ENCODE measurements around the gene SUGT1. TPM values are rescaled to one million over a fixed set of nuclear protein-coding genes. Genes with fewer than 3 reads are reported as not detected.

SUGT1 gene
- total and polyA plus RNA-seq, 2 experiments from 2014 or later = 61.3 to 172 TPM

DNA sequence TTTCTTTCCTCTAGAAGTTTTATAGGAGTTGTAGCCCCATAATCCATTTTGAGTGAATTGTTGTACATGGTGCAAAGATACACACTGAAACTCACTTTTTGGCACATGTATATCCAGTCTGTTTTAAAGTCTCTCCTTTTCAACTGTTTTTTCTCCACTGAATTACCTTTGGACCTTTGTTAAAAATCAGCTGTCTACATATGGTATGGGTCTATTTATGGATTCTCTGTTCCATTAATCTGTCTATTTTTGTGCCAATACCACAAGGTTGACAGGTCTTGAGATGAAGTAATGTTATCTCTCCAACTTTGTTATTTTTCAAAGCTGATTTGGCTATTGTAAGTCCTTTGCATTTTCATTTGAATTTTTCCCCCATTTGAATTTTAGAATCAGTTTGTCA, 5.7 kb upstream of the SUGT1 start (continued):
- TF ChIP-seq POLR2AphosphoS5 (IDR thresholded peaks at IDR 0.05; ENCODE audit: low read depth) = no peak
- no peak for TF ChIP-seq NANOG (IDR thresholded peaks at IDR 0.05; ENCODE audit: borderline replicate concordance)
- no peak for TF ChIP-seq JUNB (IDR thresholded peaks at IDR 0.05; ENCODE audit: unreplicated experiment)
- TF ChIP-seq CREB1 (CRISPR knock-in tag; IDR thresholded peaks at IDR 0.05; ENCODE audit: low read depth) = no peak
- TF ChIP-seq EZH2 (IDR thresholded peaks at IDR 0.05; ENCODE audit: low read depth, unreplicated experiment) = no peak
- TF ChIP-seq ZNF114 (CRISPR knock-in tag; IDR thresholded peaks at IDR 0.05) = no peak

DNA sequence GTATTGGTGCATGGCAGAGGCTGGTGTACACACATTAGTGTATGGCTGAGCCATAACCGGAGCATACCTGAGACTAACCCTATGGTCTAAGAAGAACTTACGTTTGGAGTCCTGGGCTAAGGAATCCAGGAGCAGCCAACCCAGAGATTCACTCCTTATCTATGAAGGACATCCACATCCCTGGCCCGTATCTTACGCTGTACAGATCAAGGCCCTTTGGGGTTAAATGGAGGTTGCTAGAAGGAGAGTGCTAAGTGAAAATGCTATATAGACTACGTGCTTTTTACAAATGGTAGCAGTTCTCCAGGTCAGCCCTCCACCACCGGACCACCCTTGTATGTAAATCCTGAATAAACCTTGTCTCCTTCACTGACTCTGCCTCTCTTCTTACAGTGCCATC, 1.9 kb upstream of the SUGT1 start:
- TF ChIP-seq JUNB (IDR thresholded peaks at IDR 0.05; ENCODE audit: unreplicated experiment) (no peak), EZH2phosphoT487 (IDR thresholded peaks at IDR 0.05; ENCODE audit: unreplicated experiment) (no peak), EZH2 (IDR thresholded peaks at IDR 0.05; ENCODE audit: low read depth, unreplicated experiment) (no peak), NANOG (IDR thresholded peaks at IDR 0.05; ENCODE audit: borderline replicate concordance) (no peak), ZNF114 (CRISPR knock-in tag; IDR thresholded peaks at IDR 0.05) (no peak), ZNF331 (CRISPR knock-in tag; IDR thresholded peaks at IDR 0.05; ENCODE audit: low read depth) (no peak), CREB1 (CRISPR knock-in tag; IDR thresholded peaks at IDR 0.05; ENCODE audit: low read depth) (no peak)
- Mint-ChIP-seq H3K4me1 (peaks cover 3% of the 10 kb centered on the region; the same call in 1 of the 3 replicates), H3K27me3 (ENCODE audit: insufficient read depth, low read depth, poor library complexity) (no peaks in the 10 kb centered on the region), H3K27ac (no peak overlapping the region), H3K36me3 (ENCODE audit: low read depth) (peaks cover 22% of the 10 kb centered on the region), H3K9me3 (no peaks in the 10 kb centered on the region), H3K4me3 (no peak overlapping the region)
- Histone ChIP-seq H3F3A (replicated peaks; ENCODE audit: low read depth) (no peaks in the 10 kb centered on the region), H3K36me3 (ENCODE audit: insufficient read depth) (no peaks in the 10 kb centered on the region), H3K4me1 (ENCODE audit: insufficient read depth) (peaks cover 15% of the 10 kb centered on the region), H2AFZ (no peak overlapping the region), H4K20me1 (replicated peaks; ENCODE audit: insufficient read depth) (no peaks in the 10 kb centered on the region), H3K79me2 (replicated peaks; ENCODE audit: insufficient read depth) (peaks cover 48% of the 10 kb centered on the region), H3K27ac (ENCODE audit: low read depth) (no peak overlapping the region), H3K4me2 (peak overlapping the region; percentile 84), H3K27me3 (ENCODE audit: insufficient read depth) (no peaks in the 10 kb centered on the region), H3K9me2 (ENCODE audit: insufficient read depth) (no peaks in the 10 kb centered on the region), H3K4me3 (peak overlapping the region; percentile 94)
- no peak for ATAC-seq
- DNase-seq (ENCODE audit: low spot score) = no peak

DNA sequence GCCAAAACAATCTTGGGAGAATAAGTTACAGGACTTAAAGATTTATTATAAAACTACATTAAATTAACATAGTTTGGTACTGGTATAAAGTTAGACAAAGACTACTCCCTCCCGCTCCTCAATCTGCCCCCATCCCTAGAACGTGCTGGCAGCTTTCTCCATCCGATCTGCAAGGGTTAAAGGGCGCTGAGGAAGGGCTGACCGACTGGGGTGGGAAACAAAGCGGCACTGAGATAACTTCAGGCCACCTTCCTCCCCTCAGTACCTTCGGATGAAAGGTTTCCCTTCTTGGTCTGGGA, 790 bp upstream of the SUGT1 start:
- peak overlapping the region; percentile 96 for H3K27ac ChIP-seq (ENCODE audit: low read depth)
- no peaks in the 10 kb centered on the region for H4K20me1 ChIP-seq (replicated peaks; ENCODE audit: insufficient read depth)
- H3K4me1 ChIP-seq (ENCODE audit: insufficient read depth) = peaks cover 15% of the 10 kb centered on the region
- H3K79me2 ChIP-seq (replicated peaks; ENCODE audit: insufficient read depth) = peaks cover 59% of the 10 kb centered on the region
- Mint-ChIP-seq H3K9me3 (no peaks in the 10 kb centered on the region), H3K36me3 (ENCODE audit: low read depth) (peaks cover 22% of the 10 kb centered on the region), H3K27ac (no peak overlapping the region), H3K4me3 (no peak overlapping the region), H3K27me3 (ENCODE audit: insufficient read depth, low read depth, poor library complexity) (no peaks in the 10 kb centered on the region), H3K4me1 (peaks cover 3% of the 10 kb centered on the region; the same call in 1 of the 3 replicates)
- ATAC-seq (peak; percentile 48), DNase-seq (ENCODE audit: low spot score) (no peak)
- H2AFZ ChIP-seq = no peak overlapping the region
- peak overlapping the region; percentile 84 for H3K4me2 ChIP-seq
- H3K4me3 ChIP-seq = peak overlapping the region; percentile 94
- no peaks in the 10 kb centered on the region for H3K9me2 ChIP-seq (ENCODE audit: insufficient read depth)
- no peaks in the 10 kb centered on the region for H3K36me3 ChIP-seq (ENCODE audit: insufficient read depth)
- H3F3A ChIP-seq (replicated peaks; ENCODE audit: low read depth) = no peaks in the 10 kb centered on the region
- H3K27me3 ChIP-seq (ENCODE audit: insufficient read depth) = no peaks in the 10 kb centered on the region
- TF ChIP-seq, protein P1, sequence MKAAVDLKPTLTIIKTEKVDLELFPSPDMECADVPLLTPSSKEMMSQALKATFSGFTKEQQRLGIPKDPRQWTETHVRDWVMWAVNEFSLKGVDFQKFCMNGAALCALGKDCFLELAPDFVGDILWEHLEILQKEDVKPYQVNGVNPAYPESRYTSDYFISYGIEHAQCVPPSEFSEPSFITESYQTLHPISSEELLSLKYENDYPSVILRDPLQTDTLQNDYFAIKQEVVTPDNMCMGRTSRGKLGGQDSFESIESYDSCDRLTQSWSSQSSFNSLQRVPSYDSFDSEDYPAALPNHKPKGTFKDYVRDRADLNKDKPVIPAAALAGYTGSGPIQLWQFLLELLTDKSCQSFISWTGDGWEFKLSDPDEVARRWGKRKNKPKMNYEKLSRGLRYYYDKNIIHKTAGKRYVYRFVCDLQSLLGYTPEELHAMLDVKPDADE (IDR thresholded peaks at IDR 0.05) = no peak
- TF ChIP-seq ZNF114 (CRISPR knock-in tag; IDR thresholded peaks at IDR 0.05) (no peak), POLR2AphosphoS5 (IDR thresholded peaks at IDR 0.05; ENCODE audit: low read depth) (no peak), ZNF331 (CRISPR knock-in tag; IDR thresholded peaks at IDR 0.05; ENCODE audit: low read depth) (no peak), EZH2 (IDR thresholded peaks at IDR 0.05; ENCODE audit: low read depth, unreplicated experiment) (no peak)
- TF ChIP-seq, protein P2, sequence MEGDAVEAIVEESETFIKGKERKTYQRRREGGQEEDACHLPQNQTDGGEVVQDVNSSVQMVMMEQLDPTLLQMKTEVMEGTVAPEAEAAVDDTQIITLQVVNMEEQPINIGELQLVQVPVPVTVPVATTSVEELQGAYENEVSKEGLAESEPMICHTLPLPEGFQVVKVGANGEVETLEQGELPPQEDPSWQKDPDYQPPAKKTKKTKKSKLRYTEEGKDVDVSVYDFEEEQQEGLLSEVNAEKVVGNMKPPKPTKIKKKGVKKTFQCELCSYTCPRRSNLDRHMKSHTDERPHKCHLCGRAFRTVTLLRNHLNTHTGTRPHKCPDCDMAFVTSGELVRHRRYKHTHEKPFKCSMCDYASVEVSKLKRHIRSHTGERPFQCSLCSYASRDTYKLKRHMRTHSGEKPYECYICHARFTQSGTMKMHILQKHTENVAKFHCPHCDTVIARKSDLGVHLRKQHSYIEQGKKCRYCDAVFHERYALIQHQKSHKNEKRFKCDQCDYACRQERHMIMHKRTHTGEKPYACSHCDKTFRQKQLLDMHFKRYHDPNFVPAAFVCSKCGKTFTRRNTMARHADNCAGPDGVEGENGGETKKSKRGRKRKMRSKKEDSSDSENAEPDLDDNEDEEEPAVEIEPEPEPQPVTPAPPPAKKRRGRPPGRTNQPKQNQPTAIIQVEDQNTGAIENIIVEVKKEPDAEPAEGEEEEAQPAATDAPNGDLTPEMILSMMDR (conservative IDR thresholded peaks at IDR 0.05; ENCODE audit: low read depth in 2 of 2) = no peak
- TF ChIP-seq, protein P3, sequence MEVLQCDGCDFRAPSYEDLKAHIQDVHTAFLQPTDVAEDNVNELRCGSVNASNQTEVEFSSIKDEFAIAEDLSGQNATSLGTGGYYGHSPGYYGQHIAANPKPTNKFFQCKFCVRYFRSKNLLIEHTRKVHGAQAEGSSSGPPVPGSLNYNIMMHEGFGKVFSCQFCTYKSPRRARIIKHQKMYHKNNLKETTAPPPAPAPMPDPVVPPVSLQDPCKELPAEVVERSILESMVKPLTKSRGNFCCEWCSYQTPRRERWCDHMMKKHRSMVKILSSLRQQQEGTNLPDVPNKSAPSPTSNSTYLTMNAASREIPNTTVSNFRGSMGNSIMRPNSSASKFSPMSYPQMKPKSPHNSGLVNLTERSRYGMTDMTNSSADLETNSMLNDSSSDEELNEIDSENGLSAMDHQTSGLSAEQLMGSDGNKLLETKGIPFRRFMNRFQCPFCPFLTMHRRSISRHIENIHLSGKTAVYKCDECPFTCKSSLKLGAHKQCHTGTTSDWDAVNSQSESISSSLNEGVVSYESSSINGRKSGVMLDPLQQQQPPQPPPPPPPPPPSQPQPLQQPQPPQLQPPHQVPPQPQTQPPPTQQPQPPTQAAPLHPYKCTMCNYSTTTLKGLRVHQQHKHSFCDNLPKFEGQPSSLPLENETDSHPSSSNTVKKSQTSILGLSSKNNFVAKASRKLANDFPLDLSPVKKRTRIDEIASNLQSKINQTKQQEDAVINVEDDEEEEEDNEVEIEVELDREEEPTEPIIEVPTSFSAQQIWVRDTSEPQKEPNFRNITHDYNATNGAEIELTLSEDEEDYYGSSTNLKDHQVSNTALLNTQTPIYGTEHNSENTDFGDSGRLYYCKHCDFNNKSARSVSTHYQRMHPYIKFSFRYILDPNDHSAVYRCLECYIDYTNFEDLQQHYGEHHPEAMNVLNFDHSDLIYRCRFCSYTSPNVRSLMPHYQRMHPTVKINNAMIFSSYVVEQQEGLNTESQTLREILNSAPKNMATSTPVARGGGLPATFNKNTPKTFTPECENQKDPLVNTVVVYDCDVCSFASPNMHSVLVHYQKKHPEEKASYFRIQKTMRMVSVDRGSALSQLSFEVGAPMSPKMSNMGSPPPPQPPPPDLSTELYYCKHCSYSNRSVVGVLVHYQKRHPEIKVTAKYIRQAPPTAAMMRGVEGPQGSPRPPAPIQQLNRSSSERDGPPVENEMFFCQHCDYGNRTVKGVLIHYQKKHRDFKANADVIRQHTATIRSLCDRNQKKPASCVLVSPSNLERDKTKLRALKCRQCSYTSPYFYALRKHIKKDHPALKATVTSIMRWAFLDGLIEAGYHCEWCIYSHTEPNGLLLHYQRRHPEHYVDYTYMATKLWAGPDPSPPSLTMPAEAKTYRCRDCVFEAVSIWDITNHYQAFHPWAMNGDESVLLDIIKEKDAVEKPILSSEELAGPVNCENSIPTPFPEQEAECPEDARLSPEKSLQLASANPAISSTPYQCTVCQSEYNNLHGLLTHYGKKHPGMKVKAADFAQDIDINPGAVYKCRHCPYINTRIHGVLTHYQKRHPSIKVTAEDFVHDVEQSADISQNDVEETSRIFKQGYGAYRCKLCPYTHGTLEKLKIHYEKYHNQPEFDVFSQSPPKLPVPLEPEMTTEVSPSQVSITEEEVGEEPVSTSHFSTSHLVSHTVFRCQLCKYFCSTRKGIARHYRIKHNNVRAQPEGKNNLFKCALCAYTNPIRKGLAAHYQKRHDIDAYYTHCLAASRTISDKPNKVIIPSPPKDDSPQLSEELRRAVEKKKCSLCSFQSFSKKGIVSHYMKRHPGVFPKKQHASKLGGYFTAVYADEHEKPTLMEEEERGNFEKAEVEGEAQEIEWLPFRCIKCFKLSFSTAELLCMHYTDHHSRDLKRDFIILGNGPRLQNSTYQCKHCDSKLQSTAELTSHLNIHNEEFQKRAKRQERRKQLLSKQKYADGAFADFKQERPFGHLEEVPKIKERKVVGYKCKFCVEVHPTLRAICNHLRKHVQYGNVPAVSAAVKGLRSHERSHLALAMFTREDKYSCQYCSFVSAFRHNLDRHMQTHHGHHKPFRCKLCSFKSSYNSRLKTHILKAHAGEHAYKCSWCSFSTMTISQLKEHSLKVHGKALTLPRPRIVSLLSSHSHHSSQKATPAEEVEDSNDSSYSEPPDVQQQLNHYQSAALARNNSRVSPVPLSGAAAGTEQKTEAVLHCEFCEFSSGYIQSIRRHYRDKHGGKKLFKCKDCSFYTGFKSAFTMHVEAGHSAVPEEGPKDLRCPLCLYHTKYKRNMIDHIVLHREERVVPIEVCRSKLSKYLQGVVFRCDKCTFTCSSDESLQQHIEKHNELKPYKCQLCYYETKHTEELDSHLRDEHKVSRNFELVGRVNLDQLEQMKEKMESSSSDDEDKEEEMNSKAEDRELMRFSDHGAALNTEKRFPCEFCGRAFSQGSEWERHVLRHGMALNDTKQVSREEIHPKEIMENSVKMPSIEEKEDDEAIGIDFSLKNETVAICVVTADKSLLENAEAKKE (CRISPR knock-in tag; IDR thresholded peaks at IDR 0.05) = no peak

Measured in GM23338 (cell line).